ENCODE results near the gene SIAH3. TPM values are rescaled to one million over a fixed set of nuclear protein-coding genes. Genes with fewer than 3 reads are reported as not detected.

Gene SIAH3
- total RNA-seq, 1 donor from 2014 or later, result not detected

DNA sequence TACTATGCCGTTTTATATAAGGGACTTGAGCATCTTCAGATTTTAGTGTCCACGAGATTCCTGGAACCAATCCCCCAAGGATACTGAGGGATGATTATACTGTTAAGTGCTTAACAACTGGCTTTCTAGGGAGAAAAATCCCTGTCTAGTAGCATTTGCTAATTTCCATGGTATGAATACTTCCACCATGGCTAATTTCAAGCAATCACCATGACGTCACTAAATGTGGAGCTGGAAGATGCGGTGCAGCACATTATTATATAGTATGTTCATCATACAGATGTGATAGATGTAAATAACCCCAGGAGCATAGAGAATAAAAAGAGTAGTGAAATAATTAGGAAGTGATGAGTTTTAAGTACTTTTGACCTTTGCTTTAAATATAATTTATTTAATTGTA lies 72.7 kb downstream of the SIAH3 start:
- H3K4me3 ChIP-seq (ENCODE audit: low read depth, low read length), result no peak overlapping the region
- no peaks in the 10 kb centered on the region for H3K27me3 ChIP-seq (ENCODE audit: control insufficient read depth, insufficient read depth, low read length)
- FAIRE-seq, result no peak
- DNase-seq (ENCODE audit: low read depth), result no peak
- no peak for TF ChIP-seq CTCF (IDR thresholded peaks at IDR 0.05; ENCODE audit: insufficient read depth, low read length, severe bottlenecking)
- no peaks in the 10 kb centered on the region for H3K36me3 ChIP-seq (ENCODE audit: control insufficient read depth, insufficient read depth, low read length)

GRCh38 chr13:45776748-45777147 lies 74.8 kb downstream of the SIAH3 start:
- Histone ChIP-seq H3K27me3 (ENCODE audit: control insufficient read depth, insufficient read depth, low read length) (no peaks in the 10 kb centered on the region), H3K4me3 (ENCODE audit: low read depth, low read length) (no peak overlapping the region), H3K36me3 (ENCODE audit: control insufficient read depth, insufficient read depth, low read length) (no peaks in the 10 kb centered on the region)
- no peak for TF ChIP-seq CTCF (IDR thresholded peaks at IDR 0.05; ENCODE audit: insufficient read depth, low read length, severe bottlenecking)
- no peak for FAIRE-seq
- DNase-seq (ENCODE audit: low read depth), result no peak

GRCh38 chr13:45775401-45775963 lies 76.1 kb downstream of the SIAH3 start:
- FAIRE-seq, result peak; percentile 97
- no peak for DNase-seq (ENCODE audit: low read depth)
- no peak overlapping the region for H3K4me3 ChIP-seq (ENCODE audit: low read depth, low read length)
- no peaks in the 10 kb centered on the region for H3K36me3 ChIP-seq (ENCODE audit: control insufficient read depth, insufficient read depth, low read length)
- TF ChIP-seq CTCF (IDR thresholded peaks at IDR 0.05; ENCODE audit: insufficient read depth, low read length, severe bottlenecking), result no peak
- H3K27me3 ChIP-seq (ENCODE audit: control insufficient read depth, insufficient read depth, low read length), result no peaks in the 10 kb centered on the region

- Histone ChIP-seq H3K4me3 (ENCODE audit: low read depth, low read length) (no peak overlapping the region), H3K27me3 (ENCODE audit: control insufficient read depth, insufficient read depth, low read length) (peaks cover 1% of the 10 kb centered on the region), H3K36me3 (ENCODE audit: control insufficient read depth, insufficient read depth, low read length) (no peaks in the 10 kb centered on the region)
- DNase-seq (ENCODE audit: low read depth), result no peak
- FAIRE-seq, result peak; percentile 7
- no peak for TF ChIP-seq CTCF (IDR thresholded peaks at IDR 0.05; ENCODE audit: insufficient read depth, low read length, severe bottlenecking)
Measured at GRCh38 chr13:45773944-45774343, 77.6 kb downstream of the SIAH3 start.

GRCh38 chr13:45773236-45773635 lies 78.3 kb downstream of the SIAH3 start:
- FAIRE-seq, result no peak
- no peak for TF ChIP-seq CTCF (IDR thresholded peaks at IDR 0.05; ENCODE audit: insufficient read depth, low read length, severe bottlenecking)
- H3K27me3 ChIP-seq (ENCODE audit: control insufficient read depth, insufficient read depth, low read length), result peaks cover 1% of the 10 kb centered on the region
- peak; percentile 90 for DNase-seq (ENCODE audit: low read depth)
- no peaks in the 10 kb centered on the region for H3K36me3 ChIP-seq (ENCODE audit: control insufficient read depth, insufficient read depth, low read length)
- H3K4me3 ChIP-seq (ENCODE audit: low read depth, low read length), result no peak overlapping the region

DNA sequence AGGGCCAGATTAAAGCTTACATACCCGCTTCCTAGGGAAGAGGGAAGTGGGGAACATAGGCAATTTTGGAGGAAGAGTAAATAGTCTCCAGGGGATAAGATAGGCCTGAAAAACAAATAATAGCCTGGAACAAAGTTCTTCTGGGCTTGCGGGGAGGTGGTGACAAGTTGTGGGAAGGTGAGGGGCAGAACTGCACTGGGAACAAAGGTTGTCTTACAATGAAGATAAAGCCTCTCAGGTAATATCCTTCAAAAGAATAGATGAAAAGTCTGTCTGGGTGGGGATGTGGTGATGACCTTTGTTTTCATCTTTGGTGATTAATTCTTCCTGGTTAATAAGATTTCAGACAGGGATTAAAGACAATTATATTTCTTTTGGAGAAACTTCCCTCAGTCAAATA lies 80.7 kb downstream of the SIAH3 start:
- no peak for TF ChIP-seq CTCF (IDR thresholded peaks at IDR 0.05; ENCODE audit: insufficient read depth, low read length, severe bottlenecking)
- no peak for FAIRE-seq
- Histone ChIP-seq H3K4me3 (ENCODE audit: low read depth, low read length) (no peak overlapping the region), H3K36me3 (ENCODE audit: control insufficient read depth, insufficient read depth, low read length) (no peaks in the 10 kb centered on the region), H3K27me3 (ENCODE audit: control insufficient read depth, insufficient read depth, low read length) (peaks cover 1% of the 10 kb centered on the region)
- no peak for DNase-seq (ENCODE audit: low read depth)
